ENCODE data around the gene CADM4. TPM values are rescaled to one million over a fixed set of nuclear protein-coding genes. Genes with fewer than 3 reads are reported as not detected.
A peak's percentile ranks its signal among the peaks of the same experiment; 100 is the strongest.

The CADM4 gene
- total RNA-seq, 1 donor from 2014 or later, result 7.7 TPM

DNA sequence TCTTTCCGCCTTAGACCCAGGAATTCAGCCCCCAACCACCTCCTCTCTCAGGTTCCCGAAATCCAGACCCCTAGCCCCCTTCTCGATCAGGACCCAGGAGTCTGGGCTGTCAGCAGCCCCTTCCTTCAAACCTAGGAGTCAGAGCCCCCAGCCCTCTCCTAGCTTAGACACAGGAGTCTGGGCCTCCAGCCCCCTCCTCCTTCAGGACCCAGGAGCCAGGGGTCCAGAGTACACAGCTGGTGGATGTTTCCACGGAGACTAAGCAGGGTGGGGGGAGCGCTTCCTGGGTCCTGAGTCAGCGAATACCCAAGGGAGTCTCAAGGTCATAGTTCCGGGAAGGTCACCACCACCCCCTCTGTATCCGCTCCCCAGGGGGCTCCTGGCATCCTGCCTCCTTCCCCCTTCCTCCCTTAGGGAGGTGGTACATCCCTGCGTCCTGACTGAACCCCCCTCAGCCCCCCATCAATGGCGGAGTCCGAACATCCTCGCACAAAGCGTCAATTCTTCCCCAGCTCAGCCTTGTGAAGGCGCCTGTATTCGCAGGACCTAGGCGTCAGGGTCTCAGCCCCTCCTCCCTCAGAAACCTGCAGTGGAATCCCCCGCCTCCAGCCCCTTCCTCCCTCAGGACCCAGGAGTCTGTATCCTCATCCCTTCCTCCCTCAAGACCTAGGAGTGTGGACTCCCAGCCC is 4.6 kb downstream of the CADM4 start:
- no peaks in the 10 kb centered on the region for H3K36me3 ChIP-seq
- H3K4me1 ChIP-seq, result peaks cover 24% of the 10 kb centered on the region
- Mint-ChIP-seq H3K27ac (peak overlapping the region; percentile 98), H3K4me3 (peak overlapping the region; percentile 85), H3K27me3 (ENCODE audit: insufficient read depth, low read depth) (peaks cover 6% of the 10 kb centered on the region), H3K9me3 (no peaks in the 10 kb centered on the region), H3K36me3 (peaks cover 12% of the 10 kb centered on the region), H3K4me1 (peaks cover 49% of the 10 kb centered on the region)
- peak overlapping the region; percentile 78 for H3K27ac ChIP-seq
- no peak overlapping the region for H3K9ac ChIP-seq
- H3F3A ChIP-seq (ENCODE audit: low read depth), result peaks cover 21% of the 10 kb centered on the region
- peak overlapping the region; percentile 82 for H3K4me2 ChIP-seq
- H3K27me3 ChIP-seq, result peaks cover 21% of the 10 kb centered on the region
- peak; percentile 86 for DNase-seq (ENCODE audit: low spot score)
- TF ChIP-seq, protein P1, sequence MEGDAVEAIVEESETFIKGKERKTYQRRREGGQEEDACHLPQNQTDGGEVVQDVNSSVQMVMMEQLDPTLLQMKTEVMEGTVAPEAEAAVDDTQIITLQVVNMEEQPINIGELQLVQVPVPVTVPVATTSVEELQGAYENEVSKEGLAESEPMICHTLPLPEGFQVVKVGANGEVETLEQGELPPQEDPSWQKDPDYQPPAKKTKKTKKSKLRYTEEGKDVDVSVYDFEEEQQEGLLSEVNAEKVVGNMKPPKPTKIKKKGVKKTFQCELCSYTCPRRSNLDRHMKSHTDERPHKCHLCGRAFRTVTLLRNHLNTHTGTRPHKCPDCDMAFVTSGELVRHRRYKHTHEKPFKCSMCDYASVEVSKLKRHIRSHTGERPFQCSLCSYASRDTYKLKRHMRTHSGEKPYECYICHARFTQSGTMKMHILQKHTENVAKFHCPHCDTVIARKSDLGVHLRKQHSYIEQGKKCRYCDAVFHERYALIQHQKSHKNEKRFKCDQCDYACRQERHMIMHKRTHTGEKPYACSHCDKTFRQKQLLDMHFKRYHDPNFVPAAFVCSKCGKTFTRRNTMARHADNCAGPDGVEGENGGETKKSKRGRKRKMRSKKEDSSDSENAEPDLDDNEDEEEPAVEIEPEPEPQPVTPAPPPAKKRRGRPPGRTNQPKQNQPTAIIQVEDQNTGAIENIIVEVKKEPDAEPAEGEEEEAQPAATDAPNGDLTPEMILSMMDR (IDR thresholded peaks at IDR 0.05), result no peak
- TF ChIP-seq EZH2phosphoT487 (IDR thresholded peaks at IDR 0.05) (no peak), EZH2 (IDR thresholded peaks at IDR 0.05) (no peak)
- peaks cover 57% of the 10 kb centered on the region for H4K20me1 ChIP-seq (ENCODE audit: low read depth)
- no peak overlapping the region for H2AFZ ChIP-seq (replicated peaks)
- H3K79me2 ChIP-seq (ENCODE audit: low read depth), result peaks cover 20% of the 10 kb centered on the region
- peak overlapping the region; percentile 46 for H3K4me3 ChIP-seq
- H3K9me3 ChIP-seq (ENCODE audit: low read depth), result no peaks in the 10 kb centered on the region

DNA sequence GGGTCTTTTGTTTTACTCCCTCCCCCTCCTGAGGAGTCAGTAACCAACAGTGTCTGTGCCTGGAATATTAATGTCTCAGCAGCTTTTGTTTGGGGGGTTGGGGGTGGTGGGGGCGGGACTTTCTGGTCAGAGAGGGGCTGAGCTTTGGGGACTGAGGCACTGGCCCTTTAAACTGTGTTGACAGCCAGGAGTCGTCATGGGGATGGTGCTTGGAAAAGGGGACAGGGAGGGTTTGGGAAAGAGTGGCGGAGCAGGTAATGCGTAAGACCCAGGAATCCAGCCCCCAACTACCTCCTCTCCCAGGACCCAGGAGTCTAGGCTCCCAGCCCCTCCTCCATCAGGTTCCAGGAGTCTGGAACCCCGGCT is 5.2 kb downstream of the CADM4 start:
- no peak for TF ChIP-seq EZH2phosphoT487 (IDR thresholded peaks at IDR 0.05)
- TF ChIP-seq, protein P1 (IDR thresholded peaks at IDR 0.05), result no peak
- no peak for TF ChIP-seq EZH2 (IDR thresholded peaks at IDR 0.05)
- Mint-ChIP-seq H3K4me3 (peak overlapping the region; percentile 85), H3K9me3 (no peaks in the 10 kb centered on the region), H3K36me3 (peaks cover 12% of the 10 kb centered on the region), H3K27me3 (ENCODE audit: insufficient read depth, low read depth) (peaks cover 6% of the 10 kb centered on the region), H3K4me1 (peaks cover 49% of the 10 kb centered on the region), H3K27ac (no peak overlapping the region)
- H3K27me3 ChIP-seq, result peaks cover 18% of the 10 kb centered on the region
- no peak overlapping the region for H3K27ac ChIP-seq
- H3K36me3 ChIP-seq, result no peaks in the 10 kb centered on the region
- peak overlapping the region; percentile 82 for H3K4me2 ChIP-seq
- no peak overlapping the region for H3K9ac ChIP-seq
- peaks cover 24% of the 10 kb centered on the region for H3K4me1 ChIP-seq
- H3F3A ChIP-seq (ENCODE audit: low read depth), result peaks cover 21% of the 10 kb centered on the region
- H2AFZ ChIP-seq (replicated peaks), result no peak overlapping the region
- H4K20me1 ChIP-seq (ENCODE audit: low read depth), result peaks cover 58% of the 10 kb centered on the region
- peaks cover 20% of the 10 kb centered on the region for H3K79me2 ChIP-seq (ENCODE audit: low read depth)
- peak; percentile 37 for DNase-seq (ENCODE audit: low spot score)
- H3K9me3 ChIP-seq (ENCODE audit: low read depth), result no peaks in the 10 kb centered on the region
- H3K4me3 ChIP-seq, result peak overlapping the region; percentile 46

DNA sequence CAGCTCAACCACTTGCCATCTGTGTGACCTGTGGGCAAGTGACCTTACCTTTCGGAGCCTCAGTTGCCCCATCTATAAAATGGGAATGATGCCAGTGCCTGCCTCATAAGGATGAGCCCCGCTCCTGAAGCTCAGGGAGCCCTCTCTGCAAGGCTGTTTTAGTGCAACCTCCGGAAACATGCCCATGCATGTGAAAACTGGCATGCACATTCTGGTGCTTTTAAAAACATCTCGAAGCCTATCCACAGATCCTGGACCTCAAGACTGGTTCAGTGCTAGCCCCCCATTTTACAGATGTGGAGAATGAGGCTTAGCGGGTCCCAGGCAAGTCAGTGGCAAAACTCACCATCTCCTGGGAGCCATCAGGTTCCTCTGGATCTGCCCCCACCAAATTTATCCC is 5.6 kb downstream of the CADM4 start:
- H2AFZ ChIP-seq (replicated peaks), result no peak overlapping the region
- no peaks in the 10 kb centered on the region for H3K9me3 ChIP-seq (ENCODE audit: low read depth)
- peak overlapping the region; percentile 82 for H3K4me2 ChIP-seq
- peaks cover 16% of the 10 kb centered on the region for H3K27me3 ChIP-seq
- H3K4me1 ChIP-seq, result peaks cover 24% of the 10 kb centered on the region
- peaks cover 21% of the 10 kb centered on the region for H3F3A ChIP-seq (ENCODE audit: low read depth)
- peaks cover 48% of the 10 kb centered on the region for H3K4me1 Mint-ChIP-seq
- no peak for TF ChIP-seq EZH2 (IDR thresholded peaks at IDR 0.05)
- peaks cover 19% of the 10 kb centered on the region for H3K79me2 ChIP-seq (ENCODE audit: low read depth)
- H3K9me3 Mint-ChIP-seq, result no peaks in the 10 kb centered on the region
- peaks cover 14% of the 10 kb centered on the region for H3K36me3 Mint-ChIP-seq
- H3K27ac Mint-ChIP-seq, result no peak overlapping the region
- H3K27ac ChIP-seq, result no peak overlapping the region
- DNase-seq (ENCODE audit: low spot score), result no peak
- H3K27me3 Mint-ChIP-seq (ENCODE audit: insufficient read depth, low read depth), result peaks cover 5% of the 10 kb centered on the region
- no peak overlapping the region for H3K9ac ChIP-seq
- H4K20me1 ChIP-seq (ENCODE audit: low read depth), result peaks cover 62% of the 10 kb centered on the region
- H3K4me3 Mint-ChIP-seq, result no peak overlapping the region
- H3K4me3 ChIP-seq, result no peak overlapping the region
- no peaks in the 10 kb centered on the region for H3K36me3 ChIP-seq

DNA sequence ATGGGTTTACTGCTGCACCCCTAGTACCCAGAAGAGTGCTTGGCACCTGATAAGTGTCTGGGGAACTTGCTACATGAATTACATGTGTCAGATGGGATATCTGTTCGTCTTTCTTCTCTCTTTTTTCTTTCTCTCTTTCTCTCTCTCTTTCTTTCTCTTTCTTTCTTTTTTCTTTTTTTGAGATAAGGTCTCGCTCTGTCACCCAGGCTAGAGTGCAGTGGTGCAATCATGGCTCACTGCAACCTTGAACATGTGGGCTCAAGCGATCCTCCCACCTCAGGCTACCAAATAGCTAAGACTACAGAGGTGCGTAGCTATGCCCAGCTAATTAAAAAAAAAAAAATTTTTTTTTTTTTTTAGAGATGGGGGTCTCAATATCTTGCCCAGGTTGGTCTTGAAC is 6.1 kb downstream of the CADM4 start:
- peaks cover 43% of the 10 kb centered on the region for H3K4me1 Mint-ChIP-seq
- Histone ChIP-seq H3K4me1 (peaks cover 20% of the 10 kb centered on the region), H3K9ac (no peak overlapping the region), H3K79me2 (ENCODE audit: low read depth) (peaks cover 14% of the 10 kb centered on the region), H4K20me1 (ENCODE audit: low read depth) (peaks cover 61% of the 10 kb centered on the region), H2AFZ (replicated peaks) (no peak overlapping the region), H3K4me2 (no peak overlapping the region), H3K9me3 (ENCODE audit: low read depth) (no peaks in the 10 kb centered on the region), H3K4me3 (no peak overlapping the region), H3K27me3 (peaks cover 11% of the 10 kb centered on the region), H3K27ac (no peak overlapping the region), H3K36me3 (no peaks in the 10 kb centered on the region), H3F3A (ENCODE audit: low read depth) (peaks cover 18% of the 10 kb centered on the region)
- no peaks in the 10 kb centered on the region for H3K9me3 Mint-ChIP-seq
- H3K36me3 Mint-ChIP-seq, result peaks cover 16% of the 10 kb centered on the region
- H3K27me3 Mint-ChIP-seq (ENCODE audit: insufficient read depth, low read depth), result no peaks in the 10 kb centered on the region
- DNase-seq (ENCODE audit: low spot score), result no peak
- H3K4me3 Mint-ChIP-seq, result peak overlapping the region; percentile 52
- TF ChIP-seq, protein P1 (IDR thresholded peaks at IDR 0.05), result no peak
- TF ChIP-seq EZH2 (IDR thresholded peaks at IDR 0.05) (no peak), EZH2phosphoT487 (IDR thresholded peaks at IDR 0.05) (no peak)
- H3K27ac Mint-ChIP-seq, result peak overlapping the region; percentile 60

All from neural progenitor cell (in vitro differentiated cells).